B cell (primary cell): ENCODE measurements around the gene PMIS2. TPM values are rescaled to one million over a fixed set of nuclear protein-coding genes. Genes with fewer than 3 reads are reported as not detected.
A peak's percentile ranks its signal among the peaks of the same experiment; 100 is the strongest.

Experiments
- ATAC-seq: fragments of 200-7000 bp; cut with Tn5 transposase; one replicate; pipeline ENCODE4 v1.10.0; 2021; ENCODE audit warnings: low read depth, mild to moderate bottlenecking, moderate number of reproducible peaks, moderate library complexity
- CTCF ChIA-PET: fragments of 350-600 bp; sonication (Branson Sonifier 250); formaldehyde crosslinking; loops from one replicate; lab custom pipeline; 2021; ENCODE audit warnings: antibody characterized with exemption, inconsistent platforms; lab: Charles Lee
- POLR2A ChIA-PET: fragments of 350-600 bp; sonication (Branson Sonifier 250); formaldehyde crosslinking; loops from one replicate; lab custom pipeline; 2021; ENCODE audit warnings: antibody characterized with exemption; lab: Charles Lee
- DNase-seq: peaks from one replicate; pipeline ENCODE4 v3.0.0; 2013
- H2AFZ ChIP-seq: 2 replicates; pipeline ENCODE4 v1.6.1; 2012; ENCODE audit warnings: mild to moderate bottlenecking, low read depth, low read length; ENCODE audit not compliant: insufficient read depth, poor library complexity, severe bottlenecking
- H3K27ac ChIP-seq, 2 donors: 1 replicate in 1 of 2; 2 replicates in 1 of 2; pipeline ENCODE4 v1.5.1; 2012 to 2013; ENCODE audit warnings: low read length in 2 of 2, mild to moderate bottlenecking in 2 of 2, moderate library complexity in 1 of 2
- H3K27me3 ChIP-seq, 4 experiments: fragments of 200-600 bp in 1 of 4; sonication (generic) in 1 of 4; replicated peaks in 1 of 4; 1 replicate in 2 of 4; 2 replicates in 2 of 4; pipeline versions ENCODE4 v1.6.1 to v1.7.0; 2013 to 2016; ENCODE audit warnings: low read length in 3 of 4, mild to moderate bottlenecking in 2 of 4, mixed read lengths in 1 of 4, moderate library complexity in 1 of 4; ENCODE audit not compliant: insufficient read depth in 4 of 4, control insufficient read depth in 3 of 4; ENCODE audit errors: control extremely low read depth in 1 of 4
- H3K36me3 ChIP-seq, 2 experiments: replicated peaks in 1 of 2; 1 replicate in 1 of 2; 2 replicates in 1 of 2; pipeline versions ENCODE4 v1.6.1 to v1.7.1; 2013; ENCODE audit warnings: low read length in 1 of 2; ENCODE audit not compliant: insufficient read depth in 2 of 2, control insufficient read depth in 1 of 2; ENCODE audit errors: control extremely low read depth in 1 of 2, extremely low read depth in 1 of 2
- H3K4me1 ChIP-seq, 2 donors: fragments of 200-600 bp in 1 of 2; sonication (generic) in 1 of 2; 1 replicate in 1 of 2; 2 replicates in 1 of 2; pipeline versions ENCODE4 v1.5.1 to v1.6.1; 2013 to 2017; ENCODE audit warnings: low read length in 2 of 2; ENCODE audit not compliant: control insufficient read depth in 2 of 2, insufficient read depth in 2 of 2
- H3K4me2 ChIP-seq: replicated peaks from 2 replicates; pipeline ENCODE3; 2012; ENCODE audit warnings: mild to moderate bottlenecking, low read depth, low read length; ENCODE audit not compliant: poor library complexity, severe bottlenecking
- H3K4me3 ChIP-seq, 5 experiments: fragments of 200-600 bp in 1 of 5; sonication (generic) in 1 of 5; 1 replicate in 3 of 5; 2 replicates in 2 of 5; pipeline versions ENCODE4 v1.5.1 to v1.7.0; 2011 to 2016; ENCODE audit warnings: low read length in 4 of 5, mild to moderate bottlenecking in 4 of 5, low read depth in 2 of 5, control low read depth in 1 of 5, moderate library complexity in 1 of 5; ENCODE audit not compliant: insufficient read depth in 1 of 5; ENCODE audit errors: control extremely low read depth in 1 of 5, extremely low read depth in 1 of 5
- H3K79me2 ChIP-seq: fragments of 200-600 bp; sonication (generic); one replicate; pipeline ENCODE4 v1.6.0; 2016; ENCODE audit warnings: low read length; ENCODE audit not compliant: control insufficient read depth, insufficient read depth
- H3K9ac ChIP-seq: fragments of 200-600 bp; sonication (generic); 2 replicates; pipeline ENCODE4 v1.6.1; 2017; ENCODE audit warnings: mild to moderate bottlenecking, low read length, moderate library complexity
- H3K9me3 ChIP-seq, 3 donors: one replicate each; pipeline versions ENCODE4 v1.6.1 to v1.7.1; 2013; ENCODE audit warnings: low read length in 2 of 3; ENCODE audit not compliant: control insufficient read depth in 2 of 3, insufficient read depth in 1 of 3; ENCODE audit errors: control extremely low read depth in 1 of 3
- H4K20me1 ChIP-seq: 2 replicates; pipeline ENCODE4 v1.6.0; 2012; ENCODE audit warnings: mild to moderate bottlenecking, low read length; ENCODE audit not compliant: insufficient read depth, control insufficient read depth, poor library complexity, severe bottlenecking
- H3K27ac Mint-ChIP-seq: one replicate; pipeline ENCODE4 v1.8.0; 2021; ENCODE audit warnings: mixed read lengths
- H3K27me3 Mint-ChIP-seq: one replicate; pipeline ENCODE4 v1.8.0; 2021; ENCODE audit warnings: mixed read lengths
- H3K4me1 Mint-ChIP-seq: one replicate; pipeline ENCODE4 v1.8.0; 2021; ENCODE audit warnings: mixed read lengths
- H3K4me3 Mint-ChIP-seq: one replicate; pipeline ENCODE4 v1.8.0; 2021; ENCODE audit warnings: mixed read lengths
- H3K9me3 Mint-ChIP-seq: one replicate; pipeline ENCODE4 v1.8.0; 2022; ENCODE audit warnings: mixed read lengths; ENCODE audit not compliant: insufficient read depth
- CTCF ChIP-seq: fragments of 200-600 bp; IDR thresholded peaks from one replicate; pipeline ENCODE4 v1.8.0; 2022; ENCODE audit warnings: antibody characterized with exemption, mild to moderate bottlenecking
- EZH2 ChIP-seq: IDR thresholded peaks from 2 replicates; pipeline ENCODE4 v1.6.1; 2012; ENCODE audit warnings: borderline replicate concordance, low read depth, mild to moderate bottlenecking, moderate library complexity, low read length; ENCODE audit not compliant: insufficient read depth, poor library complexity, severe bottlenecking
- WGBS: methylation state at CpG from one replicate; pipeline ENCODE4 v1.1.5; 2013; ENCODE audit warnings: missing lambda C conversion rate; ENCODE audit not compliant: insufficient coverage; 5-methylcytosine and 5-hydroxymethylcytosine counted together
- intact Hi-C: fragments of 100-400 bp; cut with micrococcal nuclease; formaldehyde crosslinking; loops from one replicate; pipeline ENCODE4 v1.10.0; 2022
- polyA plus RNA-seq: library from polyadenylated mRNA; depleted of rRNA; stranded (reverse); fragments of >200 nt; gene quantifications from 2 replicates; pipeline ENCODE4 v1.2.3, GENCODE V29; 2012
- total RNA-seq, 2 donors: library from RNA; stranded (reverse); fragments of 120-200 nt in 1 of 2; gene quantifications; 1 replicate in 1 of 2; 2 replicates in 1 of 2; pipeline versions ENCODE4 v1.2.3 to v1.2.4, GENCODE V29; 2013 to 2022

PMIS2 gene
- total and polyA plus RNA-seq, 2 donors (not counting 1 experiment from before 2014, with no cell fraction given) = not detected

GRCh38 chr19:35607661-35608060 lies 21.7 kb downstream of the PMIS2 start:
- intact Hi-C loops = no loop called here
- ATAC-seq (no peak), DNase-seq (no peak)
- no peaks in the 10 kb centered on the region for H3K9me3 Mint-ChIP-seq
- TF ChIP-seq CTCF (no peak), EZH2 (no peak)
- Histone ChIP-seq H2AFZ (no peak overlapping the region), H3K4me3 (no peak overlapping the region), H3K4me1 (peaks cover 34 to 44% of the 10 kb centered on the region in 2 donors), H3K9ac (no peak overlapping the region), H4K20me1 (no peaks in the 10 kb centered on the region), H3K4me2 (no peak overlapping the region), H3K9me3 (peaks cover 0 to 13% (median 8%) of the 10 kb centered on the region in 3 donors), H3K36me3 (no peaks in the 10 kb centered on the region), H3K27ac (no peak overlapping the region), H3K27me3 (no peaks in the 10 kb centered on the region), H3K79me2 (peaks cover 6% of the 10 kb centered on the region)
- peak overlapping the region; percentile 32 for H3K27ac Mint-ChIP-seq
- no CpG with 5 or more reads among the region's 3 CpGs for WGBS
- no peaks in the 10 kb centered on the region for H3K27me3 Mint-ChIP-seq
- H3K4me1 Mint-ChIP-seq = peaks cover 38% of the 10 kb centered on the region
- POLR2A ChIA-PET = interaction anchor here (0.6 kb wide), 1 partner anchor 21 kb away, joined by 3 read pairs; the partner anchor contains the start of gene RBM42
- CTCF ChIA-PET = interaction anchor here (1.0 to 2.6 kb wide), 2 partner anchors 14 to 97 kb away, joined by 4 to 9 read pairs; no protein-coding TSS in a partner anchor
- no peak overlapping the region for H3K4me3 Mint-ChIP-seq

GRCh38 chr19:35608251-35608650 lies 22.3 kb downstream of the PMIS2 start:
- no peaks in the 10 kb centered on the region for H4K20me1 ChIP-seq
- H3K9me3 ChIP-seq = peaks cover 0 to 13% (median 8%) of the 10 kb centered on the region in 3 donors
- TF ChIP-seq EZH2 = no peak
- no peak for TF ChIP-seq CTCF
- H3K36me3 ChIP-seq = no peaks in the 10 kb centered on the region
- peak; percentile 61 for DNase-seq
- Mint-ChIP-seq H3K9me3 (no peaks in the 10 kb centered on the region), H3K4me1 (peaks cover 39% of the 10 kb centered on the region), H3K4me3 (peak overlapping the region; percentile 6), H3K27me3 (no peaks in the 10 kb centered on the region), H3K27ac (peak overlapping the region; percentile 76)
- WGBS = 59% methylated on average over 2 of the region's 2 CpGs
- H3K4me1 ChIP-seq = peaks cover 38 to 50% of the 10 kb centered on the region in 2 donors
- no peak overlapping the region for H3K4me3 ChIP-seq
- no peak for ATAC-seq
- peaks cover 11% of the 10 kb centered on the region for H3K79me2 ChIP-seq
- H2AFZ ChIP-seq = no peak overlapping the region
- H3K9ac ChIP-seq = no peak overlapping the region
- ChIA-PET CTCF (interaction anchor here (1.0 to 2.6 kb wide), 2 partner anchors 15 to 98 kb away, joined by 4 to 9 read pairs; no protein-coding TSS in a partner anchor), POLR2A (no interaction called here)
- peak overlapping the region; percentile 52 to 99 for H3K27ac ChIP-seq
- intact Hi-C loops = no loop called here
- no peaks in the 10 kb centered on the region for H3K27me3 ChIP-seq
- H3K4me2 ChIP-seq = no peak overlapping the region
